Ishikawa (cell line): ENCODE results near the gene AMMECR1.

Experiments
- CEBPB ChIP-seq: IDR thresholded peaks from 2 replicates; pipeline ENCODE4 v1.6.1; 2012
- CREB1 ChIP-seq: IDR thresholded peaks from 2 replicates; pipeline ENCODE4 v1.6.1; 2012; ENCODE audit warnings: low read depth
- FOXM1 ChIP-seq: IDR thresholded peaks from 2 replicates; pipeline ENCODE4 v1.6.1; 2012; ENCODE audit warnings: low read depth, borderline replicate concordance
- MAX ChIP-seq: IDR thresholded peaks from 2 replicates; pipeline ENCODE4 v1.6.1; 2012
- RAD21 ChIP-seq: IDR thresholded peaks from 2 replicates; pipeline ENCODE4 v1.6.1; 2012; ENCODE audit warnings: low read depth
- TAF1 ChIP-seq: IDR thresholded peaks from 2 replicates; pipeline ENCODE4 v1.6.1; 2012; ENCODE audit warnings: low read depth, mild to moderate bottlenecking
- TCF12 ChIP-seq: IDR thresholded peaks from 2 replicates; pipeline ENCODE4 v1.6.1; 2012; ENCODE audit warnings: low read depth
- TEAD4 ChIP-seq: IDR thresholded peaks from 2 replicates; pipeline ENCODE4 v1.6.1; 2012
- YY1 ChIP-seq: IDR thresholded peaks from 2 replicates; pipeline ENCODE4 v1.6.1; 2012; ENCODE audit warnings: low read depth
- ZBTB7A ChIP-seq: IDR thresholded peaks from 2 replicates; pipeline ENCODE4 v1.6.1; 2012; ENCODE audit warnings: low read depth
- TF ChIP-seq, protein P1 (sequence below): IDR thresholded peaks from 2 replicates; pipeline ENCODE4 v1.6.1; 2012; ENCODE audit warnings: low read depth, mild to moderate bottlenecking
- TF ChIP-seq, protein P2 (sequence below): IDR thresholded peaks from 2 replicates; pipeline ENCODE4 v1.6.1; 2012

DNA sequence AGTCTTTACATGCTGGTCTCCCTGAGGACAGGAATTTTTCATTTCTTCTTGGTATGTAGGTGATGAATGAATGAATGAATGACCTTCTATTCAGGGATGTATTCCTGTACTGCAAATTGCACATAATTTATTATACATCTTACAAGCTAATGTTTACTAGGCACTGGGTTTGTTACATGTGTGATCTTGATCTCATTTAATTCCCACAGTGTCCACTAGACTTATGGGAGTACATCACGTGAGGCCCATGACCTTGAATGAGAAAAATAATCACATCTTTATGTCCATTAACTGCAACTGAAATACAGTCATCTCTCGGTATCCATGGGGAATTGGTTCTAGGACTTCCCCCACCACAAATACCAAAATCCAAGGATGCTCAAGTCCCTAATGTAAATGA is 164.6 kb downstream of the AMMECR1 start:
- TF ChIP-seq CEBPB, result no peak
- no peak for TF ChIP-seq TAF1
- TF ChIP-seq, protein P1, sequence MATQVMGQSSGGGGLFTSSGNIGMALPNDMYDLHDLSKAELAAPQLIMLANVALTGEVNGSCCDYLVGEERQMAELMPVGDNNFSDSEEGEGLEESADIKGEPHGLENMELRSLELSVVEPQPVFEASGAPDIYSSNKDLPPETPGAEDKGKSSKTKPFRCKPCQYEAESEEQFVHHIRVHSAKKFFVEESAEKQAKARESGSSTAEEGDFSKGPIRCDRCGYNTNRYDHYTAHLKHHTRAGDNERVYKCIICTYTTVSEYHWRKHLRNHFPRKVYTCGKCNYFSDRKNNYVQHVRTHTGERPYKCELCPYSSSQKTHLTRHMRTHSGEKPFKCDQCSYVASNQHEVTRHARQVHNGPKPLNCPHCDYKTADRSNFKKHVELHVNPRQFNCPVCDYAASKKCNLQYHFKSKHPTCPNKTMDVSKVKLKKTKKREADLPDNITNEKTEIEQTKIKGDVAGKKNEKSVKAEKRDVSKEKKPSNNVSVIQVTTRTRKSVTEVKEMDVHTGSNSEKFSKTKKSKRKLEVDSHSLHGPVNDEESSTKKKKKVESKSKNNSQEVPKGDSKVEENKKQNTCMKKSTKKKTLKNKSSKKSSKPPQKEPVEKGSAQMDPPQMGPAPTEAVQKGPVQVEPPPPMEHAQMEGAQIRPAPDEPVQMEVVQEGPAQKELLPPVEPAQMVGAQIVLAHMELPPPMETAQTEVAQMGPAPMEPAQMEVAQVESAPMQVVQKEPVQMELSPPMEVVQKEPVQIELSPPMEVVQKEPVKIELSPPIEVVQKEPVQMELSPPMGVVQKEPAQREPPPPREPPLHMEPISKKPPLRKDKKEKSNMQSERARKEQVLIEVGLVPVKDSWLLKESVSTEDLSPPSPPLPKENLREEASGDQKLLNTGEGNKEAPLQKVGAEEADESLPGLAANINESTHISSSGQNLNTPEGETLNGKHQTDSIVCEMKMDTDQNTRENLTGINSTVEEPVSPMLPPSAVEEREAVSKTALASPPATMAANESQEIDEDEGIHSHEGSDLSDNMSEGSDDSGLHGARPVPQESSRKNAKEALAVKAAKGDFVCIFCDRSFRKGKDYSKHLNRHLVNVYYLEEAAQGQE, result no peak
- no peak for TF ChIP-seq TCF12
- no peak for TF ChIP-seq CREB1
- no peak for TF ChIP-seq MAX
- TF ChIP-seq TEAD4, result no peak
- TF ChIP-seq ZBTB7A, result no peak
- no peak for TF ChIP-seq RAD21
- TF ChIP-seq, protein P2, sequence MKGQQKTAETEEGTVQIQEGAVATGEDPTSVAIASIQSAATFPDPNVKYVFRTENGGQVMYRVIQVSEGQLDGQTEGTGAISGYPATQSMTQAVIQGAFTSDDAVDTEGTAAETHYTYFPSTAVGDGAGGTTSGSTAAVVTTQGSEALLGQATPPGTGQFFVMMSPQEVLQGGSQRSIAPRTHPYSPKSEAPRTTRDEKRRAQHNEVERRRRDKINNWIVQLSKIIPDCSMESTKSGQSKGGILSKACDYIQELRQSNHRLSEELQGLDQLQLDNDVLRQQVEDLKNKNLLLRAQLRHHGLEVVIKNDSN, result no peak
- no peak for TF ChIP-seq YY1
- TF ChIP-seq FOXM1, result no peak
